HepG2 (cell line): ENCODE measurements around the gene ADGRD1. TPM values are rescaled to one million over a fixed set of nuclear protein-coding genes. Genes with fewer than 3 reads are reported as not detected.

ENCODE experiments used
- ATAC-seq: fragments of 200-7000 bp; cut with Tn5 transposase; 3 replicates; pipeline ENCODE4 v1.9.1; 2020; ENCODE audit warnings: mild to moderate bottlenecking, moderate library complexity
- BruUV-seq: library from RNA; stranded (reverse); fragments of 400-500 nt; replicated peaks from 2 replicates; lab custom pipeline; 2021; lab: Mats Ljungman, UMichigan
- CTCF ChIA-PET: fragments of 300-600 bp; formaldehyde crosslinking; extraction: SDS; loops from one replicate; lab custom pipeline; 2021; ENCODE audit warnings: low total read pairs, inconsistent platforms, low intra/inter-chr PET ratio; lab: Yijun Ruan, JAX
- POLR2A ChIA-PET: fragments of 350-600 bp; sonication (Branson Sonifier 250); formaldehyde crosslinking; loops from one replicate; lab custom pipeline; 2020; ENCODE audit warnings: antibody characterized with exemption, inconsistent platforms; lab: Yijun Ruan, JAX
- DNase-seq: peaks from one replicate; pipeline ENCODE4 v3.0.0-alpha.2; 2015; ENCODE audit warnings: low spot score
- FAIRE-seq: peaks from 3 replicates; lab custom pipeline; 2011; peaks lifted over from hg19 to GRCh38; lab: Jason Lieb, UNC
- H2AFZ ChIP-seq: one replicate; pipeline ENCODE4 v1.6.1; 2011; ENCODE audit warnings: low read length, inconsistent platforms
- H3K27ac ChIP-seq: fragments of 300-600 bp; 3 replicates; pipeline ENCODE4 v1.8.0; 2011; ENCODE audit warnings: mixed run types, mild to moderate bottlenecking, mixed read lengths, low read length, inconsistent platforms; ENCODE audit not compliant: insufficient read depth; ENCODE audit errors: extremely low read length
- H3K27me3 ChIP-seq, 2 experiments: fragments of 200-600 bp in 1 of 2; 2 replicates in 1 of 2; 3 replicates in 1 of 2; pipeline versions ENCODE4 v1.6.0 to v1.8.0; 2011; ENCODE audit warnings: low read length in 2 of 2, mild to moderate bottlenecking in 2 of 2, moderate library complexity in 2 of 2, inconsistent platforms in 1 of 2; ENCODE audit not compliant: insufficient read depth in 2 of 2, control insufficient read depth in 1 of 2
- H3K36me3 ChIP-seq, 2 experiments: fragments of 200-600 bp in 1 of 2; replicated peaks in 1 of 2; 2 replicates in 1 of 2; 3 replicates in 1 of 2; pipeline versions ENCODE4 v1.5.1 to v1.8.0; 2011; ENCODE audit warnings: low read length in 2 of 2, inconsistent platforms in 1 of 2; ENCODE audit not compliant: insufficient read depth in 2 of 2, control insufficient read depth in 1 of 2
- H3K4me1 ChIP-seq: 2 replicates; pipeline ENCODE4 v1.5.1; 2012; ENCODE audit warnings: low read length, inconsistent platforms; ENCODE audit not compliant: insufficient read depth
- H3K4me2 ChIP-seq: 2 replicates; pipeline ENCODE4 v1.6.0; 2011; ENCODE audit warnings: low read depth, low read length, inconsistent platforms
- H3K4me3 ChIP-seq, 3 experiments: fragments of 200-600 bp in 1 of 3; sonication (generic), shearing (Covaris generic) in 1 of 3; replicated peaks in 1 of 3; 2 replicates each; pipeline ENCODE4 v1.5.1; 2011 to 2016; ENCODE audit warnings: low read length in 3 of 3, inconsistent platforms in 2 of 3, low read depth in 2 of 3, mild to moderate bottlenecking in 2 of 3, control low read depth in 1 of 3, mixed read lengths in 1 of 3; ENCODE audit not compliant: insufficient read depth in 1 of 3
- H3K79me2 ChIP-seq: one replicate; pipeline ENCODE4 v1.6.1; 2011; ENCODE audit warnings: low read length, inconsistent platforms; ENCODE audit not compliant: insufficient read depth
- H3K9ac ChIP-seq: 2 replicates; pipeline ENCODE4 v1.6.0; 2011; ENCODE audit warnings: mild to moderate bottlenecking, low read depth, low read length, inconsistent platforms; ENCODE audit not compliant: insufficient read depth
- H3K9me3 ChIP-seq: 2 replicates; pipeline ENCODE4 v1.5.1; 2012; ENCODE audit warnings: mild to moderate bottlenecking, low read length
- H4K20me1 ChIP-seq: 2 replicates; pipeline ENCODE4 v1.6.0; 2011; ENCODE audit warnings: inconsistent platforms, mild to moderate bottlenecking, low read length, moderate library complexity; ENCODE audit not compliant: insufficient read depth
- FOXP1 ChIP-seq, 2 experiments: fragments of 450-650 bp in 1 of 2; IDR thresholded peaks; 2 replicates each; pipeline ENCODE4 v1.6.1; 2017 to 2018; ENCODE audit warnings: antibody characterized with exemption in 1 of 2
- KLF9 ChIP-seq: IDR thresholded peaks from 2 replicates; pipeline ENCODE4 v1.6.1; 2016; ENCODE audit warnings: low read depth
- NFATC3 ChIP-seq: sonication (generic); formaldehyde crosslinking; IDR thresholded peaks from 2 replicates; pipeline ENCODE4 v1.5.1; 2020; ENCODE audit warnings: mild to moderate bottlenecking, missing genetic modification reagents
- NFKBIZ ChIP-seq: IDR thresholded peaks from 2 replicates; pipeline ENCODE4 v1.6.1; 2018; ENCODE audit warnings: missing genetic modification reagents, missing compliant biosample characterization
- SIX4 ChIP-seq: sonication (generic); formaldehyde crosslinking; IDR thresholded peaks from 2 replicates; pipeline ENCODE4 v1.4.0; 2020; ENCODE audit warnings: missing genetic modification reagents
- TEAD2 ChIP-seq: sonication (generic); formaldehyde crosslinking; IDR thresholded peaks from 2 replicates; pipeline ENCODE4 v1.9.0; 2021; ENCODE audit warnings: missing genetic modification reagents
- ZMYM4 ChIP-seq: sonication (generic); formaldehyde crosslinking; IDR thresholded peaks from 2 replicates; pipeline ENCODE4 v1.8.1; 2023; ENCODE audit warnings: mild to moderate bottlenecking, missing genetic modification reagents
- ZNF441 ChIP-seq: sonication (generic); formaldehyde crosslinking; IDR thresholded peaks from 2 replicates; pipeline ENCODE4 v1.7.0; 2021; ENCODE audit warnings: missing genetic modification reagents, borderline replicate concordance
- ZNF460 ChIP-seq: sonication (generic); formaldehyde crosslinking; IDR thresholded peaks from 2 replicates; pipeline ENCODE4 v1.5.1; 2020; ENCODE audit warnings: missing genetic modification reagents, mild to moderate bottlenecking, borderline replicate concordance
- ZNF549 ChIP-seq: sonication (generic); formaldehyde crosslinking; IDR thresholded peaks from 2 replicates; pipeline ENCODE4 v1.5.0; 2020; ENCODE audit warnings: missing genetic modification reagents
- ZNF768 ChIP-seq: sonication (generic); formaldehyde crosslinking; IDR thresholded peaks from 2 replicates; pipeline ENCODE4 v1.4.0; 2020; ENCODE audit warnings: missing genetic modification reagents
- ZSCAN21 ChIP-seq: sonication (generic); formaldehyde crosslinking; IDR thresholded peaks from 2 replicates; pipeline ENCODE4 v1.8.0; 2022; ENCODE audit warnings: mild to moderate bottlenecking, missing genetic modification reagents, moderate library complexity, borderline replicate concordance
- WGBS: methylation state at CpG from one replicate; pipeline ENCODE4 v1.1.6; 2017; ENCODE audit warnings: low lambda C conversion rate; 5-methylcytosine and 5-hydroxymethylcytosine counted together
- in situ Hi-C: cut with HindIII; loops from 2 replicates; pipeline ENCODE4 v1.10.0; 2017; ENCODE audit warnings: low pct_unique_long_range_greater_than_20kb; ENCODE audit not compliant: extremely low pct_ligation_motif_present
- intact Hi-C: fragments of 100-400 bp; cut with micrococcal nuclease; formaldehyde crosslinking; loops from one replicate; pipeline ENCODE4 v1.10.0; 2022; ENCODE audit not compliant: unreplicated experiment
- polyA plus RNA-seq, 8 experiments: library from polyadenylated mRNA; depleted of rRNA in 3 of 8; stranded (reverse) in 7 of 8; unstranded in 1 of 8; fragments of >200 nt; fragmentation: Illumina TruSeq in 4 of 8; extraction: Trizol in 4 of 8; gene quantifications; 2 replicates each; pipeline versions ENCODE4 v1.2.1 to v1.2.3, GENCODE V29; 2011 to 2016; ENCODE audit warnings: low read depth in 4 of 8, missing spikeins in 1 of 8, mixed read lengths in 1 of 8; ENCODE audit not compliant: insufficient read depth in 1 of 8
- total RNA-seq, 5 experiments: library from RNA; depleted of rRNA; stranded (reverse); fragments of >200 nt; fragmentation: Illumina TruSeq; extraction: Trizol; gene quantifications; 2 replicates each; pipeline ENCODE4 v1.2.3, GENCODE V29; 2016; ENCODE audit warnings: low read depth in 1 of 5
- TF ChIP-seq, protein P1 (sequence below): sonication (generic); formaldehyde crosslinking; conservative IDR thresholded peaks from 2 replicates; pipeline ENCODE4 v1.4.0; 2020; ENCODE audit warnings: missing genetic modification reagents

Gene ADGRD1
- total and polyA plus RNA-seq, 2 of the 13 experiments (the other 11 are each of a cell fraction or from before 2014, with no cell fraction given): 0.46 to 12.4 TPM

DNA sequence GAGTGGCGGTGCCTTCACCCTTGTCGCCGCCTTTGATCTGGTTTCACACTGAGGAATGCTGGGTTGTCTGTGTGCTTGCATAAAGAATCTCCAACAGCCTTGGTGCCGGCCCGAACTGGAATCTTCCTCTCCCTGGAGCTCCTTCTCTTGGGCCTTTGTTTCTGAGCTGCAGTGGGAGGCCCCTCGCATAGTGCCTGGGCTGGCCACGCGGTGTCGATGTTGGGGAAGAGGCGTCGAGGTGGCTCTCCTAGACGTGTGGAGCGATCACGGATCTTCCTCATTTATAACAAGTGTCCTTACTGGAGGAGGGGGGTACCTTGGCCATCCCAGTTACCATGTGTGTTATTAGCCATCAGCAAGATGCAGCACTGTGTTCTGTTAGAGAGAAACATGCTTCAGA lies 60.6 kb downstream of the ADGRD1 start:
- ATAC-seq (no peak), DNase-seq (no peak), FAIRE-seq (no peak)
- H3K4me3 ChIP-seq: no peak overlapping the region
- no peaks in the 10 kb centered on the region; a peak in 1 of 5 replicates for H3K36me3 ChIP-seq
- no peak overlapping the region for H2AFZ ChIP-seq
- H3K9me3 ChIP-seq: no peaks in the 10 kb centered on the region
- no peaks in the 10 kb centered on the region for H3K79me2 ChIP-seq
- BruUV-seq: no TSS peak
- no peaks in the 10 kb centered on the region for H3K27me3 ChIP-seq
- no peak overlapping the region for H3K4me2 ChIP-seq
- H3K27ac ChIP-seq: no peak overlapping the region
- 94% methylated on average over 14 of the region's 14 CpGs for WGBS
- H3K9ac ChIP-seq: no peak overlapping the region
- POLR2A ChIA-PET: no interaction called here
- peaks cover 81% of the 10 kb centered on the region for H3K4me1 ChIP-seq
- CTCF ChIA-PET: no interaction called here
- in situ Hi-C loops (no loop called here), intact Hi-C loops (loop anchor here (10.0 kb wide), 1 partner anchor 50 kb away; no protein-coding TSS in a partner anchor)
- H4K20me1 ChIP-seq: no peaks in the 10 kb centered on the region
- TF ChIP-seq ZSCAN21 (CRISPR knock-in tag): no peak

DNA sequence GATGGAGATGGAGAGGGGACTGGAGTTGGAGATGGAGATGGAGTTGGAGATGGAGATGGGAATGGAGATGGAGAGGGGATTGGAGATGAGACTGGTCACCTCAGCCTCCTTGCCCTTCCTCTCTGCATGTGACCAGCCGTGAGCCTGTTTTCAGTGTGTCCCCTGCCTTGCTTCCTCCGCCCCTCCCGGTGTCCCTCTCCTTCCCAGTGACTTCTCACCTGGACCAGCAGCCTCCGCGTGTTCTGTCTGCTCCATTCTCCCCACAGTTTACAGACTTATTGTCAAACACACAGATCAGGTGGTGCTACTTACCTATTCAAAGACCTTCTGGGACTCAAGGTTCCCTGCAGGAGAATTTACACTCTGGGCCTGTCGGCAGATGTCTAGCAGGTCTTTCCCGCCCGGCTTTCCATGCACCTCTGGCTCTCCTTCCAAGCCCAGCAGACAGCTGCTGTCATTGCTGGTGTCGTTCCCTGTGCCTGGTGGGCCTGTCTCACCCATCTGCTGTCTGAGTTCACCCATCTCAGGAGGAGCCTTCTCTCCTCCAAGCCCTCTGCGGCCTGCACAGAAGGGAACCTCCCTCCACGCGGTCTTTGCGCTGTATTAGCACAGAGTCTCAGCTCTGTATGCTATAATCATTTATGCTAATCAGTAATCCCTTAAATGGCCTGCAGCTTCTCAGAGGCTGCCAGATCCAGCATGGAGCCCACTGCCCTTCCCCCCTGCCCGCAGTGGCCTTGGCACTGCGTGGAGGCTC lies 62.1 kb downstream of the ADGRD1 start:
- POLR2A ChIA-PET: no interaction called here
- H3K4me1 ChIP-seq: peaks cover 67% of the 10 kb centered on the region
- no peak for TF ChIP-seq TEAD2 (CRISPR knock-in tag)
- no peak for TF ChIP-seq ZNF441 (CRISPR knock-in tag)
- no peak for TF ChIP-seq KLF9 (CRISPR knock-in tag)
- no peak for TF ChIP-seq ZNF460
- TF ChIP-seq ZNF768 (CRISPR knock-in tag): no peak
- no peak for TF ChIP-seq FOXP1 (IDR thresholded peaks at IDR 0.05)
- TF ChIP-seq FOXP1 (CRISPR knock-in tag; IDR thresholded peaks at IDR 0.05): no peak
- TF ChIP-seq, protein P1, sequence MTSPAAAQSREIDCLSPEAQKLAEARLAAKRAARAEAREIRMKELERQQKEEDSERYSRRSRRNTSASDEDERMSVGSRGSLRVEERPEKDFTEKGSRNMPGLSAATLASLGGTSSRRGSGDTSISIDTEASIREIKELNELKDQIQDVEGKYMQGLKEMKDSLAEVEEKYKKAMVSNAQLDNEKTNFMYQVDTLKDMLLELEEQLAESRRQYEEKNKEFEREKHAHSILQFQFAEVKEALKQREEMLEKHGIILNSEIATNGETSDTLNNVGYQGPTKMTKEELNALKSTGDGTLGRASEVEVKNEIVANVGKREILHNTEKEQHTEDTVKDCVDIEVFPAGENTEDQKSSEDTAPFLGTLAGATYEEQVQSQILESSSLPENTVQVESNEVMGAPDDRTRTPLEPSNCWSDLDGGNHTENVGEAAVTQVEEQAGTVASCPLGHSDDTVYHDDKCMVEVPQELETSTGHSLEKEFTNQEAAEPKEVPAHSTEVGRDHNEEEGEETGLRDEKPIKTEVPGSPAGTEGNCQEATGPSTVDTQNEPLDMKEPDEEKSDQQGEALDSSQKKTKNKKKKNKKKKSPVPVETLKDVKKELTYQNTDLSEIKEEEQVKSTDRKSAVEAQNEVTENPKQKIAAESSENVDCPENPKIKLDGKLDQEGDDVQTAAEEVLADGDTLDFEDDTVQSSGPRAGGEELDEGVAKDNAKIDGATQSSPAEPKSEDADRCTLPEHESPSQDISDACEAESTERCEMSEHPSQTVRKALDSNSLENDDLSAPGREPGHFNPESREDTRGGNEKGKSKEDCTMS (CRISPR knock-in tag): no peak
- no peak for TF ChIP-seq SIX4 (CRISPR knock-in tag)
- no peak for TF ChIP-seq NFKBIZ (CRISPR knock-in tag)
- no peak for TF ChIP-seq ZMYM4 (CRISPR knock-in tag)
- no peak for TF ChIP-seq ZNF549 (CRISPR knock-in tag)
- no peak for TF ChIP-seq NFATC3 (CRISPR knock-in tag)
- CTCF ChIA-PET: no interaction called here
- H3K4me3 ChIP-seq: no peak overlapping the region
- in situ Hi-C loops: no loop called here
- ATAC-seq: no peak
- no TSS peak for BruUV-seq
- intact Hi-C loops: loop anchor here (10.0 kb wide), 1 partner anchor 51 kb away; no protein-coding TSS in a partner anchor
- no peak for FAIRE-seq
- no peaks in the 10 kb centered on the region for H3K9me3 ChIP-seq
- peaks cover 0 to 1% of the 10 kb centered on the region in 2 experiments; a peak in 1 of 5 replicates for H3K27me3 ChIP-seq
- H3K36me3 ChIP-seq: no peaks in the 10 kb centered on the region; a peak in 1 of 5 replicates
- no peak overlapping the region for H2AFZ ChIP-seq
- no peak overlapping the region for H3K4me2 ChIP-seq
- no peak overlapping the region for H3K27ac ChIP-seq
- WGBS: 90% methylated on average over 15 of the region's 15 CpGs
- no peak for DNase-seq
- no peaks in the 10 kb centered on the region for H3K79me2 ChIP-seq
- no peaks in the 10 kb centered on the region for H4K20me1 ChIP-seq
- H3K9ac ChIP-seq: no peak overlapping the region
